B cell (primary cell): ENCODE data around the gene GRID1. TPM values are rescaled to one million over a fixed set of nuclear protein-coding genes. Genes with fewer than 3 reads are reported as not detected.

Source experiments
- ATAC-seq: fragments of 200-7000 bp; cut with Tn5 transposase; one replicate; pipeline ENCODE4 v1.10.0; 2021; ENCODE audit warnings: low read depth, mild to moderate bottlenecking, moderate number of reproducible peaks, moderate library complexity
- CTCF ChIA-PET: fragments of 350-600 bp; sonication (Branson Sonifier 250); formaldehyde crosslinking; loops from one replicate; lab custom pipeline; 2021; ENCODE audit warnings: antibody characterized with exemption, inconsistent platforms; lab: Charles Lee
- POLR2A ChIA-PET: fragments of 350-600 bp; sonication (Branson Sonifier 250); formaldehyde crosslinking; loops from one replicate; lab custom pipeline; 2021; ENCODE audit warnings: antibody characterized with exemption; lab: Charles Lee
- DNase-seq: peaks from one replicate; pipeline ENCODE4 v3.0.0; 2013
- H2AFZ ChIP-seq: 2 replicates; pipeline ENCODE4 v1.6.1; 2012; ENCODE audit warnings: mild to moderate bottlenecking, low read depth, low read length; ENCODE audit not compliant: insufficient read depth, poor library complexity, severe bottlenecking
- H3K27ac ChIP-seq, 2 donors: 1 replicate in 1 of 2; 2 replicates in 1 of 2; pipeline ENCODE4 v1.5.1; 2012 to 2013; ENCODE audit warnings: low read length in 2 of 2, mild to moderate bottlenecking in 2 of 2, moderate library complexity in 1 of 2
- H3K27me3 ChIP-seq, 4 experiments: fragments of 200-600 bp in 1 of 4; sonication (generic) in 1 of 4; replicated peaks in 1 of 4; 1 replicate in 2 of 4; 2 replicates in 2 of 4; pipeline versions ENCODE4 v1.6.1 to v1.7.0; 2013 to 2016; ENCODE audit warnings: low read length in 3 of 4, mild to moderate bottlenecking in 2 of 4, mixed read lengths in 1 of 4, moderate library complexity in 1 of 4; ENCODE audit not compliant: insufficient read depth in 4 of 4, control insufficient read depth in 3 of 4; ENCODE audit errors: control extremely low read depth in 1 of 4
- H3K36me3 ChIP-seq, 2 experiments: replicated peaks in 1 of 2; 1 replicate in 1 of 2; 2 replicates in 1 of 2; pipeline versions ENCODE4 v1.6.1 to v1.7.1; 2013; ENCODE audit warnings: low read length in 1 of 2; ENCODE audit not compliant: insufficient read depth in 2 of 2, control insufficient read depth in 1 of 2; ENCODE audit errors: control extremely low read depth in 1 of 2, extremely low read depth in 1 of 2
- H3K4me1 ChIP-seq, 2 donors: fragments of 200-600 bp in 1 of 2; sonication (generic) in 1 of 2; 1 replicate in 1 of 2; 2 replicates in 1 of 2; pipeline versions ENCODE4 v1.5.1 to v1.6.1; 2013 to 2017; ENCODE audit warnings: low read length in 2 of 2; ENCODE audit not compliant: control insufficient read depth in 2 of 2, insufficient read depth in 2 of 2
- H3K4me2 ChIP-seq: replicated peaks from 2 replicates; pipeline ENCODE3; 2012; ENCODE audit warnings: mild to moderate bottlenecking, low read depth, low read length; ENCODE audit not compliant: poor library complexity, severe bottlenecking
- H3K4me3 ChIP-seq, 5 experiments: fragments of 200-600 bp in 1 of 5; sonication (generic) in 1 of 5; 1 replicate in 3 of 5; 2 replicates in 2 of 5; pipeline versions ENCODE4 v1.5.1 to v1.7.0; 2011 to 2016; ENCODE audit warnings: low read length in 4 of 5, mild to moderate bottlenecking in 4 of 5, low read depth in 2 of 5, control low read depth in 1 of 5, moderate library complexity in 1 of 5; ENCODE audit not compliant: insufficient read depth in 1 of 5; ENCODE audit errors: control extremely low read depth in 1 of 5, extremely low read depth in 1 of 5
- H3K79me2 ChIP-seq: fragments of 200-600 bp; sonication (generic); one replicate; pipeline ENCODE4 v1.6.0; 2016; ENCODE audit warnings: low read length; ENCODE audit not compliant: control insufficient read depth, insufficient read depth
- H3K9ac ChIP-seq: fragments of 200-600 bp; sonication (generic); 2 replicates; pipeline ENCODE4 v1.6.1; 2017; ENCODE audit warnings: mild to moderate bottlenecking, low read length, moderate library complexity
- H3K9me3 ChIP-seq, 3 donors: one replicate each; pipeline versions ENCODE4 v1.6.1 to v1.7.1; 2013; ENCODE audit warnings: low read length in 2 of 3; ENCODE audit not compliant: control insufficient read depth in 2 of 3, insufficient read depth in 1 of 3; ENCODE audit errors: control extremely low read depth in 1 of 3
- H4K20me1 ChIP-seq: 2 replicates; pipeline ENCODE4 v1.6.0; 2012; ENCODE audit warnings: mild to moderate bottlenecking, low read length; ENCODE audit not compliant: insufficient read depth, control insufficient read depth, poor library complexity, severe bottlenecking
- H3K27ac Mint-ChIP-seq: one replicate; pipeline ENCODE4 v1.8.0; 2021; ENCODE audit warnings: mixed read lengths
- H3K27me3 Mint-ChIP-seq: one replicate; pipeline ENCODE4 v1.8.0; 2021; ENCODE audit warnings: mixed read lengths
- H3K4me1 Mint-ChIP-seq: one replicate; pipeline ENCODE4 v1.8.0; 2021; ENCODE audit warnings: mixed read lengths
- H3K4me3 Mint-ChIP-seq: one replicate; pipeline ENCODE4 v1.8.0; 2021; ENCODE audit warnings: mixed read lengths
- H3K9me3 Mint-ChIP-seq: one replicate; pipeline ENCODE4 v1.8.0; 2022; ENCODE audit warnings: mixed read lengths; ENCODE audit not compliant: insufficient read depth
- EZH2 ChIP-seq: IDR thresholded peaks from 2 replicates; pipeline ENCODE4 v1.6.1; 2012; ENCODE audit warnings: borderline replicate concordance, low read depth, mild to moderate bottlenecking, moderate library complexity, low read length; ENCODE audit not compliant: insufficient read depth, poor library complexity, severe bottlenecking
- WGBS: methylation state at CpG from one replicate; pipeline ENCODE4 v1.1.5; 2013; ENCODE audit warnings: missing lambda C conversion rate; ENCODE audit not compliant: insufficient coverage; 5-methylcytosine and 5-hydroxymethylcytosine counted together
- intact Hi-C: fragments of 100-400 bp; cut with micrococcal nuclease; formaldehyde crosslinking; loops from one replicate; pipeline ENCODE4 v1.10.0; 2022
- polyA plus RNA-seq: library from polyadenylated mRNA; depleted of rRNA; stranded (reverse); fragments of >200 nt; gene quantifications from 2 replicates; pipeline ENCODE4 v1.2.3, GENCODE V29; 2012
- total RNA-seq, 2 donors: library from RNA; stranded (reverse); fragments of 120-200 nt in 1 of 2; gene quantifications; 1 replicate in 1 of 2; 2 replicates in 1 of 2; pipeline versions ENCODE4 v1.2.3 to v1.2.4, GENCODE V29; 2013 to 2022
- TF ChIP-seq, protein P1 (sequence below): fragments of 200-600 bp; IDR thresholded peaks from one replicate; pipeline ENCODE4 v1.8.0; 2022; ENCODE audit warnings: antibody characterized with exemption, mild to moderate bottlenecking

Gene GRID1
- total and polyA plus RNA-seq, 2 donors (not counting 1 experiment from before 2014, with no cell fraction given): not detected

DNA sequence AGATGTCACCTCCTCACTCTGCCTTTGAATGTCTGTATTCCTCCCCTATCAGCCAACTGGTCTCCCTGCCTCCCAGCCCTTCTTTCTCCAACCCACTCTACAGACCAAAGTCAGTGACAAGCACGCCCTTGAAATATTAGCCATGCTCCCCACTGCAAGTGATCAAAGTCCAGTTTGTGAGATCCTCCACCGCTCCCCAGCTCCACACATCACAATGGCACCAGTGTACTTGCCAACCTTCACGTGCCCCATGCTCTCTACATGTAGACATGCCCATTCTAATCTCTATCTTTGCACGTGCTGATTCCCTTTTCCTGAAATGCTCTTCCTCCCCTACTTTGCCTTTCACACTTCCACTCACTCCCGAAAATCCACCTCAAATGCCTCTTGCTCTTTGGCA is 150.9 kb downstream of the GRID1 start:
- no peak for TF ChIP-seq EZH2
- TF ChIP-seq, protein P1, sequence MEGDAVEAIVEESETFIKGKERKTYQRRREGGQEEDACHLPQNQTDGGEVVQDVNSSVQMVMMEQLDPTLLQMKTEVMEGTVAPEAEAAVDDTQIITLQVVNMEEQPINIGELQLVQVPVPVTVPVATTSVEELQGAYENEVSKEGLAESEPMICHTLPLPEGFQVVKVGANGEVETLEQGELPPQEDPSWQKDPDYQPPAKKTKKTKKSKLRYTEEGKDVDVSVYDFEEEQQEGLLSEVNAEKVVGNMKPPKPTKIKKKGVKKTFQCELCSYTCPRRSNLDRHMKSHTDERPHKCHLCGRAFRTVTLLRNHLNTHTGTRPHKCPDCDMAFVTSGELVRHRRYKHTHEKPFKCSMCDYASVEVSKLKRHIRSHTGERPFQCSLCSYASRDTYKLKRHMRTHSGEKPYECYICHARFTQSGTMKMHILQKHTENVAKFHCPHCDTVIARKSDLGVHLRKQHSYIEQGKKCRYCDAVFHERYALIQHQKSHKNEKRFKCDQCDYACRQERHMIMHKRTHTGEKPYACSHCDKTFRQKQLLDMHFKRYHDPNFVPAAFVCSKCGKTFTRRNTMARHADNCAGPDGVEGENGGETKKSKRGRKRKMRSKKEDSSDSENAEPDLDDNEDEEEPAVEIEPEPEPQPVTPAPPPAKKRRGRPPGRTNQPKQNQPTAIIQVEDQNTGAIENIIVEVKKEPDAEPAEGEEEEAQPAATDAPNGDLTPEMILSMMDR: no peak
- no peak overlapping the region for H3K9ac ChIP-seq
- ChIA-PET CTCF (no interaction called here), POLR2A (no interaction called here)
- no peak overlapping the region for H3K27ac ChIP-seq
- intact Hi-C loops: no loop called here
- Mint-ChIP-seq H3K9me3 (no peaks in the 10 kb centered on the region), H3K27me3 (peaks cover 2% of the 10 kb centered on the region), H3K4me3 (no peak overlapping the region), H3K4me1 (no peaks in the 10 kb centered on the region), H3K27ac (no peak overlapping the region)
- H3K4me2 ChIP-seq: no peak overlapping the region
- H2AFZ ChIP-seq: no peak overlapping the region
- H3K27me3 ChIP-seq: no peaks in the 10 kb centered on the region
- H3K4me1 ChIP-seq: no peaks in the 10 kb centered on the region
- ATAC-seq (no peak), DNase-seq (no peak)
- no peak overlapping the region for H3K4me3 ChIP-seq
- peaks cover 0 to 6% (median 0%) of the 10 kb centered on the region in 3 donors for H3K9me3 ChIP-seq
- no peaks in the 10 kb centered on the region for H3K36me3 ChIP-seq
- 88% methylated on average over 5 of the region's 5 CpGs for WGBS
- no peaks in the 10 kb centered on the region for H3K79me2 ChIP-seq
- H4K20me1 ChIP-seq: no peaks in the 10 kb centered on the region

GRCh38 chr10:86215046-86215445 is 151.5 kb downstream of the GRID1 start:
- Histone ChIP-seq H3K9me3 (peaks cover 0 to 6% (median 0%) of the 10 kb centered on the region in 3 donors), H3K4me2 (no peak overlapping the region), H3K79me2 (no peaks in the 10 kb centered on the region), H3K27ac (no peak overlapping the region), H3K27me3 (no peaks in the 10 kb centered on the region), H3K36me3 (no peaks in the 10 kb centered on the region), H2AFZ (no peak overlapping the region), H3K4me3 (no peak overlapping the region), H3K4me1 (no peaks in the 10 kb centered on the region), H4K20me1 (no peaks in the 10 kb centered on the region), H3K9ac (no peak overlapping the region)
- H3K27me3 Mint-ChIP-seq: peaks cover 2% of the 10 kb centered on the region
- H3K9me3 Mint-ChIP-seq: no peaks in the 10 kb centered on the region
- H3K4me1 Mint-ChIP-seq: no peaks in the 10 kb centered on the region
- no peak overlapping the region for H3K4me3 Mint-ChIP-seq
- ChIA-PET POLR2A (no interaction called here), CTCF (no interaction called here)
- WGBS: 85% methylated on average over 4 of the region's 4 CpGs
- TF ChIP-seq EZH2: no peak
- TF ChIP-seq, protein P1: no peak
- intact Hi-C loops: no loop called here
- no peak for ATAC-seq
- H3K27ac Mint-ChIP-seq: no peak overlapping the region
- no peak for DNase-seq
